Ecto neural progenitor cell (in vitro differentiated cells): ENCODE data around the gene CCDC148.
"Not testable (repeated sequence)": the region's sequence is repeated elsewhere in the genome, so short reads cannot be mapped to it uniquely, and the experiment has no call there.

Experiments used
- DNase-seq: peaks from one replicate; pipeline ENCODE4 v3.0.0-alpha.2; 2018; ENCODE audit warnings: low spot score

Gene CCDC148

DNA sequence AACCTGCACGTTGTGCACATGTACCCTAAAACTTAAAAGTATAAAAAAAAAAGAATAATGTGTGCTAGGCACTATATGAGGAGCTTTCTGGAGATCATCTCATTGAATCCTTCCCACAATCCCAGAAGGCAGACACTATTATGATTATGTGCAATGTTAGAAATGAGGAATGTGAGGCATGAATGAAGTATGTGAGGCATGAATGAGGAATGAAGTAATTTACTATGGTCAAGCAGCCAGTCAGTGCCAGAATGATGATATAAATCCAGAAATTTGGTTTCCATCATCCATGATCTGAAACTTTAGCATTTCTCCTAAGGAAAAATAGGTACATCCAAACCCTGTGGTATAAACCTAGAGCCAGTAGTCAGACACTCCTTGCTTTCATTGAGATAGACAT, 42.0 kb downstream of the CCDC148 start:
- no peak for DNase-seq

DNA sequence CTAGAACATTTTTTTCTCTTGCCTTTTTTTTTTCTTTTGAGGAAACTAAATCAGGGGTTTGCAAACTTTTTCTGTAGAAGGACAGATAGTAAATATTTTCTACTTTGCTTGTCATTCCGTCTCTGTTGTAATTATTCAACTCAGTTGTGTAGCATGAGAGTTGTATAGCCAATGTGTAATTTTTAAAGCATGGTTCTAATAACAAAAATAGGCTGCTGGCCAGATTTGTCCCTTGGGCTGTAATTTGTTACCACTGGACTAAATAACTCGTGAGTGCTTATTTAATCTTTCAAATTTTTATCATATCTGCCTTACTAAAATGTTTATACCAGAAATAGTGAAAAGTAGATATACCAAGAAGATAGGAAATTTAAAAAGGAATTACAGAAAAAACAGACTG, 43.0 kb downstream of the CCDC148 start:
- no peak for DNase-seq

DNA sequence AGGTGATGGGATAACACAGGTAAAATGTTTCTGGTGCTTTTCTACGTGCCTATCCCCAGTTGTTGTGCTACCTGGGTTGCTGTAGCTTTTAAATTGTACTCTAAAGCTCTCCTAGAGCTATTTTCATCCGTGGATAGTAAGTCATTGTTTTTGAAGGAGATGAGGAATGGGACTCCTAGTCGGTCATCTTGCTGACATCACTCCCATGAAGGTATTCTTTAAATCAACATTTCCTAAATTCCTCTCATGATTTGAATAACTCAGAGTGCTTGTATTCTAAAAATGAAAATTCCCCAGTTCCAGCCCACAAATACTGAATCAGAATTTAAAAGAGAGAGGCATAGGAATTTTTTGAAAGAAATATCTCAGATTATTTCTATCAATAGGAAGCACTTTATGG, 44.3 kb downstream of the CCDC148 start:
- DNase-seq, result no peak

DNA sequence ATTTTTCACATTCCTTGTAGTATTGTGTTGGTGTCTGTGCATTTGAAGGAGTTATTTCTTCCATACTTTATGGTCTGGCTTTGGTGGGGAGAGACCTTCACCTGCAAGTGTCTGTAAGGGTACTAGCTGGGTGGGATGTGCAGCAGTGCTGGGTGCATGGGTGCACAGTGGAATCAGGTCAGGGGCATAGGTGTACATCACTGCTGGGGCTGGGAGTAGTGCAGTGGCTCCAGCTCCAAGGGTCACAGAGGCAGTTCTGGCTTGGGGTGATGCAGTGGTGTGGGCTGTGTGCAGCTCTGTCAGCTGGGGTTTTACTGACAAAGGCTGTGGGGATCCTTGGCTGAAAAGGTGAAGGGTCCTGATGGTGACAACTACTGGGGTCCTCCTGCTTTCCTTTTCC, 44.8 kb downstream of the CCDC148 start:
- no peak for DNase-seq

DNA sequence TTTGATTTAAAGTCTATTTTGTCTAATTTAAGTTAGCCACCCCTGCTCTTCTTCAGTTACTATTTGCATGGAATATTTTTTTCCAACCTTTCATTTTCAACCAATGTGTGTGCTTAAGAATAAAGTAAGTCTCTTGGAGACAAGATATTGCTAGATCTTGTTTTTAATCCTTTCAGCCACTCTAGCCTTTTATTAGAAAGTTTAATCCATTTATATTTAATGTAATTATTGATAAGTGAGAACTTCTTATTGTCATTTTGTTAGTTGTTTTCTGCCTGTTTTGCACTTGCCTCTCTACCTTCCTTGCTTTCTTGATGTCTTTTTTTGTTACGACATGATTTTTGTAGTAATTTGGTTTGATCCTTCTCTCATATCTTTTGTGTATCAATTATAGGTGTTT, 46.4 kb downstream of the CCDC148 start:
- DNase-seq, result no peak

DNA sequence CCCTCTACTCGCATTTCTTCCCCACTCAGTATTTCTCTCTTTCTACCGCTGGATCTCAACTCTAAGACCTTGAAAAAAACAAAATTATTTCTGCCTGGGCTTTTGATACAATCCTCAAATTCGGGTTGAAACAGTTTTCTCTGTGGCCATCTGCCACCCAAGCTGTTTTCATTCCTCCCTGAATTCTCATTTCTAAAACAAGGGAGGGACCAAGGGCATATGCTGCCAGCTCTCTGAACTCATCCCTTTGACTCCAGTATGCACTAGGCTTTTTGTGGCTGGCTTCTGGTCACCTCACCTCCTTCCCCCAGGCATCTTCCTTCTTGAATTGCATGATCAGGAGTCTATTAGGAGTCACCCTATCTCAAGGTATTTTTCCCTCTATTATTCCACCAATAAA, 49.5 kb downstream of the CCDC148 start:
- no peak for DNase-seq

DNA sequence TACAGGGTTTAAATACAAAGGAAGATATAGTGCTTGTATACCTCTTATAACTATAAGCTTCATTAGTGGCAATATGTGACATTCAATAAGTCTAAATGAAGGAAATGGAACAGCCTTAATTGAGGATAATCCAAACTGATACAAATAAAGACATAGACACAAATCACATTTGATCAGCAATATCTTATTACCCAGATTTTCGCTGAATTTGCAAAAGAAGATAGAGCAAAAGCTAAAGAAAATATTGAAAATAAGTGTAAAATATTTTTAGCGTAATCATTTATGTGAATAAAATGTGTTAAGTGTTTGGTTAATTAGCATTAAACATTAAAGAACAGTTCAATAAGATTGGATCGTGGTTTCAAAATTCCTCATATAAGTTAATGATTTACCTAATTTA, 51.2 kb downstream of the CCDC148 start:
- DNase-seq, result no peak

DNA sequence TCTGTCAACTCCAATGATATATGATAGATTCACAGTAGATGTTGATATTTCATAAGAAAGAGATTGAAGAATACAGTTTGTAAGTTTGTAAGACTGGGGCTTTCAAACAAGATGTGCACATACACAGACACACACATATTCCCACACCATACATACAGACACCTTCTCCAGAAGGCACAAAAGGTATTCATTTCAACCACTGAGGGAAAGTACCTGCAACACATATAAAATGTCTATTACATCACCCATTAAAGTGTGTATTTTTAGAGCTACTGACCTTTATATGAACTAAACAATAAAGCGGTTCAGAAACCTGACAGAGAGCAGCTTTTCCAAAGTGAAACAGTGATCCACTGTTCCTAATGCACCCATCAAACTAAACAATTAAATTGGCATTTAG, 53.3 kb downstream of the CCDC148 start:
- DNase-seq, result no peak

DNA sequence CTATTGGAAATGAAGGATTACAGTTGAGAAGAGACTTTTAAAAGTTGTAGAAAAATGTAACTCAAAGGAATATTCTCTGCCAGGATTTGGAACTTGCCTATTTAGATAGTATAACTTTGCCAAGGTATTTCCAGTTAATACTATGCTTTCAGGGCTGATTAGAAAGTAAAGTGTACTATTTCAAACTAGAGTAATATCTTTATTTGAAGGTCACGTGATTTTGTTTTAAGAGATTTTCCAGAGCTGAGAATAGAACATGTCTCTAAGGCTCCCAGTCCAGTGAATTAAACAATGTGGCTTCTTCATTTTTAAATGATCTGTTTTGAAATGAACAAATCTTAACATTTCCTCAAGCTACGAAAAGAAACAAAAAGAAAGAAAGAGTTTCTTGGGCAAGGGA, 53.9 kb downstream of the CCDC148 start:
- no peak for DNase-seq

DNA sequence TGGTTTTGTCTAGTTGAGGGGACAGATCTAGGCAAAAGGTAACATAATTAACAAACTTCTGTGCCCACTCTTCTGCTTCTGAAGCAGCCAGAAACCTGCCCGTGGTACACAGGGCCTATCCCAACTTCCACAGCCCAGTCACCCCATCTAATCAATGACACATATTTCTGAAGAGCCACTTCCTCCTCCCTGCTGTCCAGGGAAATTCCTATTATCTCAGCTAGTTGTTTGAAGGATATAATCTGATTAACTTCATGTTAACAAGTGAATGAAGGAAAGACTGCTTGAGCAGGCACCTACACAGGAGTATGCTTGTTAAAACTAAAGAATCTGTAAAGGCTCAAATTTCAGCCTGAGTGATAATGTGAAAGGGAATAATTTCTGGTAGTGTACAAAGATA, 61.4 kb downstream of the CCDC148 start:
- DNase-seq, result no peak

DNA sequence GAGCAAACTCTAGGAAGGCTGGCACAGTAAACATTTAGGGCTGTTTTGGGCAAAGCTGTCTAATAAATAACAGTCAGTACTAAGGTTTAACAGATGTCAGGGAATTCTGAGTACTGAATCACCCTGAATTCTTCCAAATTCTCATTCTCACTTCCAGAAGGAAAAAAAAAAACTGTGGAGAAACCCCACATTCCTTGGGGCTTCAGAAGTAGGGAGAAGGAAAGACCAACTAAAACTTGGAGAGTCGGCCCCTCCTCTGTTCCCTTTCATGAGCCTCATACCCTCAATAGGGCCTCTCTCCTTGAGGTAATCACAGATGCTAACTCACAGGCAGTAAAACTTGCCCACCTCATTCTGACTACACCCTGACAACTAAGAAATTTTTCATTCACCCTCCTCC, 62.1 kb downstream of the CCDC148 start:
- no peak for DNase-seq

DNA sequence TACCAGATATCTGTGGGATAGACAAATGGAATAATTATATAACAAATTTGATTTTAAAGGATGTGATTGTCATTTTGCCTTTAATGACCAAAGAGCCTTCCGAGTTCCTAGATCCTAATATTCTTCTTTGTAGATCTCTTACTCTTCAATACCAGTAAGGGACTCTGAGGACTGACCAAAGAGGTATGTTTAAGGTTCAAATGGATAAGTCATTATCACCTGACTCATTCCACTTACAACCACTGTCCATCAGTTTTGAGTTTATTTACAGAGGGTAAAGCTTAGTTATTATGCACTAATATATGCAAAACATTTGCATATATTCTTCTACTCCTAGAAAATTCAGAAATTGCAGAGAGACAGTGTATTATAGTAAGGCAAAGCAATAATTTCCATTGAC, 62.7 kb downstream of the CCDC148 start:
- DNase-seq, result no peak

DNA sequence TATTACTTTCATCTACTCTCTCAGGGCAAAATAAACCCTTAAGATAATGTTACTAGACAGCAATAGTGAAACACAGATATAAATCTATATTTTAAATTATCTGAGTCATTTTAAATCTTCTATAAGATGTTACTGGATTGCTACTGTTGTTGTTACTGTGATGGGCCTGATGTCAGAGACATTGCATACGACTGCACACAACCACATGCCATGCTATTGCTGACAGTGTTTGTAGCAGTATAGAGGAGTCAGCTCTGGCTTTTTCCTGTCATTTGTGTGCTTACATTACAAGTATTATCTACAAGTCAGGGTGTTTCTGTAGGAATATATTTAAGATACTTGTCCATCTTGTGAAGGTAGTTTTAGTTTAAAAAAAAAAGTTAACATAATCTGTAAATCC, 63.9 kb downstream of the CCDC148 start:
- no peak for DNase-seq

DNA sequence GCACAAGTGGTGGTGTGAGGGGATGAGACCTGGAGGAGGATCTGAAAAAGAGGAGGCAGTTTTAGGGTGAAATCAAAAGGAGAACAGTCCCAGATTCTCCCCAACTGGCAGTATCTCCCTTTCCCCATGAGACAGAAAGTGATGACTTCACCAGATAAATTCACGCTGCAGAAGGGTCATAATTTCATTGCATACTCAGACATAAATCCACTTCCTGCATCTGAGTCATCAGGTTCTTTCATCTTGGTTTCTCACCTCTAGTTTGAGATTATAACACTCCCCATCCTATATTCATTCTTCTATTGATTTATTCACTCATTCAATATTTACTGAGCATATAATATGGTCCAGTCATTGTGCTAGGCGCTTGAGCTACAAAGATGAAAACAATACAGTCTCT, 64.7 kb downstream of the CCDC148 start:
- DNase-seq, result no peak

DNA sequence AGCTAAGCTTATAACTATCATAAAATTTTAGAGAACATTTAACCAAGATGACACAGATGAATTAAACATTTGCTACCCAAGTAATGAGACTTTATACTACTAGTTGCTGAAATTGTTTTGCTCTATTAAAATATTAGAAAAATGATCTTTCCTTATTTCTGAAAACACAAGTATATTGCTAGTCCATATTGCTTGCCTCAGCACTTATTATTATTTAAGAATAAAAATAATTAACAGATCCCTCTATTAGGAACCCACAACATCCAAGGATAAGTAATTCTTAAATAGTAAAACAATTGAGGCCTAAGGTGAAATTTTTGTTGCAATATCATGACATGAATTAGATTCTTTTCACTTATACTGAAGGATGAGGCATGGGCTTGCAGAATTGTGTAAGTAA, 65.2 kb downstream of the CCDC148 start:
- no peak for DNase-seq

DNA sequence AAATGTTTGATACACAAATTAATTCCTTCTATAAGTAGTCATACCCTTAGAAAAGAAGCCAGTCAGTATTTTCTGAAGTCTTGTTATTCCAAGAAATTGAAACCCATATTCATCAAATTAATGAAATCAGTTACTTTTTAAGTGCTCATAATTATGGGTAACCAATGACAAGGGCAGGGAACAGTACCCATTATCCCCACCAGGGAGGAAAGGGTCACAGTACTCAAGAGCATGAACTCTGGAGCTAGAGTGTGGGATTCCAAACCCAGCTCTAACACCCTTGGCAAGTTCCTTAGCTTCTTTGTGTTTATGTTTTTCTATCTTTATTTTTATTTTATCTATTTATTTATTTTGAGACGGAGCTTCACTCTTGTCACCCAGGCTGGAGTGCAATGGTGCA, 68.4 kb downstream of the CCDC148 start:
- DNase-seq, result no peak

DNA sequence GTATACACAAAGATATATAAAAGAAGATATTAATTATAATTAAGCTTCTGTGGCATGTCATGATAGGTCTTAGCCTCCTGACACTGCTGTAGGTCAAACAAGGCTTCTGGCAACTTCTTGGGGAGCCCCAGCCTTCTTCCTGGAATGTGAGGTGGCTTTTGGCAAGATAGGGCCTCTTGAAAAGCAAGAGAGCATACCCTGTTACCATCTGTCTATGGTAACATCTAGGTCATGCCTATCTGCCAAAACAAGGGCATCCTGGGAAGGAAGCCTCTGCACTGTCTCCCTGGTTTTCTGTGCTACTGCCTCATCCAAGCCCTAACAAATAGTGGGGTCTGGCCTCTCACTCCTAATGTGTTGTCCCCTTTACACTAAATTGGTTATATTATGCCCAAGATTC, 70.9 kb downstream of the CCDC148 start:
- no peak for DNase-seq

DNA sequence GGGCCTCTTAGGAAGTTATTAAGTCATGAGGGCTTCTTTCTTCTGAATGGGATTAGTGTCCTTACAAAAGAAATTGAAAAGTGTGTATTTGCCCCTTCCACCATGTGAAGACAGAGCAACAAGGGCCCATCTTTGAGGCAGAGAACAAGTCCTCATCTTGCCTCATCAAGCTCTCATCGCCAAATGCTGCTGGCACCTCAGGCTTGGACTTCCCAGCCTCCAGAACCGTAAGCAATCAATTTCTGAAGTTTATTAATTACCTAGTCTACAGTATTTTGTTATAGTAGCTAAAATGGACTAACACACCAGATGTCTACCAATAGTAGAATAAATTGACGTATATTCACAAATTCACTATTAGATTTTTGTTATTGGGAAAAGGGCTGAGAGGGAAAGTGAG, 74.6 kb downstream of the CCDC148 start:
- no peak for DNase-seq

DNA sequence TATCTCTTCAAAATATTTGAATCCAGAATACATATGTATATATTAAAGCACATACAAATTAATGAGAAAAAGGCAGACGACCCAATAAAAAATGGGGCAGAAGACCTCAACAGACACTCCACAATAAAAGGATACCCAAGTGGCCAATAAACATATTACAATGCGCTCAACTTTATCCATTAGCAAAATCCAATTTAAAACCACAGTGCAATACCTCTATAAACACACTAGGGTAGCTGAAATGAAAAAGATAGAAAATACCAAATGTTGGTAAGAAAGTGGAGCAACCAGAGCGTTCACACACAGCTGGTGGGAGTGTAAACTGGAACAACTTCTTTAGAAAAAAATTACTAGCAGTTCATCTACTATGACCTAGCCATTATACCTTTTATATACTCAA, 75.3 kb downstream of the CCDC148 start:
- no peak for DNase-seq

DNA sequence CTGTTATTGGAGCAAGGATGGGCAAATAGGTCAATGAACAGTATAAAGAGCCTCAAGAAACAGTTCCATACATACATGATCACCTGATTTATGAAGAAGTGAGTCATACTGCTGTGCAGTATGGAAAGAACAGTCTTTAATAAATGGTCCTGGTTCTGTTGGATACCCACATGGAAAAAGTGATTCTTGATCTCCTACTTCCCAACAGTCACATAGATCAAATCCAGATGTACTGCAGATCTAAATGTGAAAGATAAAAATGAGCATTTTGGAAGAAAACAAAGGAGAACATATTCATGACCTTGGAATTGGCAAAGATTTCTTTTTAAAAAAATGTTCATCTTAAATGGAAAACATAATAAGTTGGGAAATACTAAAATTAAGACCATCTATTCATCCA, 75.8 kb downstream of the CCDC148 start:
- DNase-seq, result no peak

DNA sequence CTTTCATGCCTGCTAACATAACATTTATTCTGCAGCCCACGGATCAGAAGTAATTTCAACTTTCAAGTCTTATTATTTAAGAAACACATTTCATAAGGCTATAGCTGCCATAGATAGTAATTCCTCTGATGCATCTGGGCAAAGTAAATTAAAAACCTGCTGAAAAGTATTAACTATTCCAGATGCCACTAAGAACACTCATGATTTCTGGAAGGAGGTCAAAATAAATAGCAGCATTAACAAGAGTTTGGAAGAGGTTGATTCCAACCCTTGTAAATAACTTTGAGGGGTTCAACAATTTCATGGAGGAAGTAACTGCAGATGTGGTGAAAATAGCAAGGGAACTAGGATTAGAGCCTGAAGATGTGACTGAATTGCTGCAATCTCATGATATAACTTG, 77.6 kb downstream of the CCDC148 start:
- no peak for DNase-seq

DNA sequence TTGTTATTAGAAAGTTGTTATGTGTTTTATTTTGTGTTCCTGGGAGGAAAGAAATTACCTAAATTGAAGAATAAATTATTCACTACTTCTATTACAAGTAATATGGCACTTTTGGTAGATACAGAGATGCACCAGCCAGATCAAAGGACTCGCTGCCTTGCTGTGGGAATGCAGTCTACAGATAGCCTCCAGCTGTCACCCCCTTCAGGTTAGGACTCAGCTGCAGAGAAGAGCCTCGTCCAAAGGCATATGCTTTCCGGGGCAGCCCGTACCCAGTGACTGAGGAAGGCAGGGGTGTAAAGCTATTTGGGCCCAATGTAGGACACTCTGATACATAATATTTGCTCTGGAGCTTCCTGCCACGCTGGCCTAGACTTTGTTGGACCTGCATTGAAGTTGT, 90.2 kb downstream of the CCDC148 start:
- no peak for DNase-seq

DNA sequence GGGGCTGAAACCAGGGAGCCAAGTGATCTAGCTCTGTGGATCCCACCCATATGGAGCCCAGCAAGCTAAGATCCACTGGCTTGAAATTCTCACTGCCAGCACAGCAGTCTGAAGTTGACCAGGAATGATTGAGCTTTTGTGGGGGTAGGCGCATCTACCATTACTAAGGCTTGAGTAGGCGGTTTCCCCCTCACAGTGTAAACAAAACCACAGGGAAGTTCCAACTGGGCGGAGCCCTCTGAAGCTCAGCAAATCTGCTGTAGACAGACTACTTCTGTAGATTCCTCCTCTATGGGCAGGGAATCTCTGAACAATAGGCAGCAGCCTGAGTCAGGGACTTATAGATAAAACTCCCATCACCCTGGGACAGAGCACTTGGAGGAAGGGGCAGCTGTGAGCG, 96.7 kb downstream of the CCDC148 start:
- DNase-seq, result no peak

DNA sequence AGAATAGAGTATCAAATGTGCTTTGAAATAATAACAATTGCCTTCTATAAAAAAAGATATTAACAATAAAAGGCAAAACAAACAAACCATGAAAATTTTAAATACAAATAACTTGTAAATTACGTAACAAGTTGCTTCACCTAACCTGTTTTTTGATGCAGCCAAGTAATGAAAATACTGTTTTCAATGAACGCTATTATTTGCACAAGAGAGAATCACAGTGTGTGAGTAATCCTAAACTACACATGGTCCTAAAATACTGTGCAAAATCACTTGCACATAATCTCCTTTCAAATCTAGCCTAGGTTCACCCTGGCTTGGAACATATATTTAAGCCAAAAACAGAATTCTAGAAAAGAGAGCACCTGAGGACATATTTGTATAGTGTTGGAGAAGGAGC, 98.9 kb downstream of the CCDC148 start:
- no peak for DNase-seq

DNA sequence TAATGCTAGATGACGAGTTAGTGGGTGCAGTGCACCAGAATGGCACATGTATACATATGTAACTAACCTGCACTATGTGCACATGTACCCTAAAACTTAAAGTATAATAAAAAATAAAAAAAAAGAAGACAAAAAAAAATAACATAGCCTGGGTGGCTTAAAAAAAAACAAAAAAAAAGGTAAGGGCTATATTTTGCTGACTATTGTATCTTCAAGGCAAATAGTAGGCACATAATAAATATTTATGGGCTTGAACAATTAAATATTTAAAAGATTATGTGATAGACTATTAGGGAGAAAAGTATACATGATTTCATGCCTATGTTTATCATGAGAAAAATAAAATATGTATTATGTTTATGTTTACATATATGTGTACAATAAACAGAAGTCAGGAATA, 99.4 kb downstream of the CCDC148 start:
- DNase-seq, result no peak

DNA sequence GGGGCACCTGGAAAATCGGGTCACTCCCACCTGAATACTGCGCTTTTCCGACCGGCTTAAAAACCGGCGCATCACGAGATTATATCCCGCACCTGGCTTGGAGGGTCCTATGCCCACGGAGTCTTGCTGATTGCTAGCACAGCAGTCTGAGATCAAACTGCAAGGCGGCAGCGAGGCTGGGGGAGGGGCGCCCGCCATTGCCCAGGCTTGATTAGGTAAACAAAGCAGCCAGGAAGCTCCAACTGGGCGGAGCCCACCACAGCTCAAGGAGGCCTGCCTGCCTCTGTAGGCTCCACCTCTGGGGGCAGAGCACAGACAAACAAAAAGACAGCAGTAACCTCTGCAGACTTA, 105.1 kb downstream of the CCDC148 start:
- DNase-seq, result not testable (repeated sequence)
